K562 (cell line): ENCODE data around the gene NIPBL. TPM values are rescaled to one million over a fixed set of nuclear protein-coding genes. Genes with fewer than 3 reads are reported as not detected.
A peak's percentile ranks its signal among the peaks of the same experiment; 100 is the strongest.

Experiments used
- BCOR ChIP-seq: fragments of 450-650 bp; IDR thresholded peaks from 2 replicates; pipeline ENCODE4 v1.6.1; 2016
- BRD4 ChIP-seq: fragments of 200-600 bp; sonication (generic); IDR thresholded peaks from 2 replicates; pipeline ENCODE4 v1.6.1; 2017; ENCODE audit warnings: inconsistent platforms
- CBX8 ChIP-seq: fragments of 200-600 bp; sonication (generic); IDR thresholded peaks from 2 replicates; pipeline ENCODE4 v1.6.1; 2012; ENCODE audit warnings: borderline replicate concordance, mixed run types, low read depth, mild to moderate bottlenecking, moderate library complexity, mixed read lengths, low read length, control low read depth, inconsistent platforms; ENCODE audit not compliant: poor library complexity, severe bottlenecking; ENCODE audit errors: extremely low read depth
- CC2D1A ChIP-seq: fragments of 450-650 bp; IDR thresholded peaks from 2 replicates; pipeline ENCODE4 v1.6.1; 2017; ENCODE audit warnings: mild to moderate bottlenecking
- ELF1 ChIP-seq: fragments of 200-800 bp; sonication (Bioruptor generic); IDR thresholded peaks from 2 replicates; pipeline ENCODE4 v1.6.1; 2016; ENCODE audit warnings: missing genetic modification characterization, missing compliant biosample characterization
- ERF ChIP-seq: fragments of 450-650 bp; formaldehyde crosslinking; IDR thresholded peaks from 2 replicates; pipeline ENCODE4 v1.4.0; 2020; ENCODE audit warnings: mild to moderate bottlenecking, mixed read lengths
- ESRRB ChIP-seq: fragments of 250-450 bp; sonication (Bioruptor Pico); IDR thresholded peaks from 2 replicates; pipeline ENCODE4 v1.5.0; 2020; ENCODE audit warnings: mild to moderate bottlenecking, moderate library complexity, borderline replicate concordance
- FOXA1 ChIP-seq: fragments of 450-650 bp; IDR thresholded peaks from 2 replicates; pipeline ENCODE4 v1.6.1; 2016; ENCODE audit warnings: mild to moderate bottlenecking, borderline replicate concordance
- FOXK2 ChIP-seq, 2 experiments: fragments of 450-650 bp; IDR thresholded peaks in 1 of 2; conservative IDR thresholded peaks in 1 of 2; 2 replicates each; pipeline ENCODE4 v1.6.1; 2016; ENCODE audit warnings: low read depth in 2 of 2, mild to moderate bottlenecking in 1 of 2
- HLTF ChIP-seq: fragments of 450-650 bp; IDR thresholded peaks from 2 replicates; pipeline ENCODE4 v1.6.1; 2016
- MED1 ChIP-seq: sonication (generic); formaldehyde crosslinking; IDR thresholded peaks from 2 replicates; pipeline ENCODE4 v1.8.1; 2023; ENCODE audit warnings: missing genetic modification reagents, borderline replicate concordance
- MYBL2 ChIP-seq, 2 experiments: fragments of 450-650 bp in 1 of 2; sonication (generic) in 1 of 2; formaldehyde crosslinking in 1 of 2; IDR thresholded peaks; 2 replicates each; pipeline versions ENCODE4 v1.6.1 to v1.8.1; 2017 to 2022; ENCODE audit warnings: borderline replicate concordance in 1 of 2, inconsistent platforms in 1 of 2, low read depth in 1 of 2, mild to moderate bottlenecking in 1 of 2, missing genetic modification reagents in 1 of 2, moderate library complexity in 1 of 2
- NFE2L1 ChIP-seq: fragments of 450-650 bp; IDR thresholded peaks from 2 replicates; pipeline ENCODE4 v1.6.1; 2016; ENCODE audit warnings: missing genetic modification characterization, low read depth, mild to moderate bottlenecking, missing compliant biosample characterization, moderate library complexity, borderline replicate concordance
- NFXL1 ChIP-seq: fragments of 450-650 bp; formaldehyde crosslinking; IDR thresholded peaks from 2 replicates; pipeline ENCODE4 v1.4.0; 2021; ENCODE audit warnings: mild to moderate bottlenecking
- PHF20 ChIP-seq: fragments of 450-650 bp; IDR thresholded peaks from 2 replicates; pipeline ENCODE4 v1.6.1; 2018; ENCODE audit not compliant: partially characterized antibody
- POU5F1 ChIP-seq: fragments of 150-350 bp; IDR thresholded peaks from 2 replicates; pipeline ENCODE4 v1.6.1; 2014; ENCODE audit warnings: borderline replicate concordance, low read length, low read depth, mild to moderate bottlenecking; ENCODE audit not compliant: partially characterized antibody
- SMAD3 ChIP-seq: fragments of 450-650 bp; formaldehyde crosslinking; conservative IDR thresholded peaks from 2 replicates; pipeline ENCODE4 v1.4.0; 2020; ENCODE audit warnings: mild to moderate bottlenecking
- TAL1 ChIP-seq: fragments of 450-650 bp; IDR thresholded peaks from 2 replicates; pipeline ENCODE4 v1.6.1; 2016; ENCODE audit warnings: mild to moderate bottlenecking
- TCF7 ChIP-seq: sonication (generic); IDR thresholded peaks from 2 replicates; pipeline ENCODE4 v1.6.1; 2016; ENCODE audit warnings: antibody characterized with exemption, borderline replicate concordance
- TEAD1 ChIP-seq, 2 experiments: fragments of 450-650 bp in 1 of 2; sonication (generic) in 1 of 2; formaldehyde crosslinking; IDR thresholded peaks; 2 replicates each; pipeline versions ENCODE4 v1.4.0 to v1.8.0; 2020 to 2022; ENCODE audit warnings: mild to moderate bottlenecking in 2 of 2, missing genetic modification reagents in 1 of 2
- ZNF121 ChIP-seq: sonication (generic); formaldehyde crosslinking; conservative IDR thresholded peaks from 2 replicates; pipeline ENCODE4 v1.8.0; 2022; ENCODE audit warnings: missing genetic modification reagents
- ZNF699 ChIP-seq: fragments of 250-450 bp; sonication (Bioruptor Pico); IDR thresholded peaks from 2 replicates; pipeline ENCODE4 v1.8.0; 2021; ENCODE audit warnings: mild to moderate bottlenecking, moderate library complexity; ENCODE audit not compliant: insufficient replicate concordance
- polyA plus RNA-seq, 8 experiments: library from polyadenylated mRNA; depleted of rRNA in 4 of 8; stranded (reverse) in 5 of 8; unstranded in 3 of 8; fragments of >200 nt; fragmentation: Nextera tagmentation in 2 of 8; fragmentation: Illumina TruSeq in 1 of 8; extraction: Ambion mirVana in 2 of 8; extraction: Trizol in 1 of 8; gene quantifications; 2 replicates each; pipeline versions ENCODE4 v1.2.1 to v1.2.3, GENCODE V29; 2011 to 2014; ENCODE audit warnings: inconsistent platforms in 1 of 8, missing spikeins in 1 of 8
- total RNA-seq, 7 experiments: library from RNA; depleted of rRNA in 6 of 7; stranded (reverse); fragments of >200 nt in 6 of 7; fragmentation: Illumina TruSeq in 2 of 7; extraction: Trizol in 2 of 7; gene quantifications; 2 replicates each; pipeline versions ENCODE4 v1.2.1 to v1.2.3, GENCODE V29; 2011 to 2021; ENCODE audit warnings: low replicate concordance in 1 of 7
- TF ChIP-seq, protein P1 (sequence below): fragments of 450-650 bp; IDR thresholded peaks from 2 replicates; pipeline ENCODE4 v1.6.1; 2016
- TF ChIP-seq, protein P2 (sequence below), 3 experiments: fragments of 200-800 bp in 1 of 3; sonication (Bioruptor generic) in 1 of 3; sonication (generic) in 1 of 3; formaldehyde crosslinking in 1 of 3; IDR thresholded peaks; 2 replicates each; pipeline versions ENCODE4 v1.6.1 to v1.8.0; 2016 to 2022; ENCODE audit warnings: mild to moderate bottlenecking in 2 of 3, missing compliant biosample characterization in 2 of 3, missing genetic modification characterization in 2 of 3, missing genetic modification reagents in 1 of 3

NIPBL gene
- total and polyA plus RNA-seq, 9 of the 15 experiments (the other 6 are each of a cell fraction or from before 2014, with no cell fraction given): 12.9 to 56.7 (median 38.9) TPM

GRCh38 chr5:36870399-36871040 is 6.0 kb upstream of the NIPBL start (continued):
- TF ChIP-seq TCF7: no peak
- TF ChIP-seq PHF20: no peak
- TF ChIP-seq, protein P1, sequence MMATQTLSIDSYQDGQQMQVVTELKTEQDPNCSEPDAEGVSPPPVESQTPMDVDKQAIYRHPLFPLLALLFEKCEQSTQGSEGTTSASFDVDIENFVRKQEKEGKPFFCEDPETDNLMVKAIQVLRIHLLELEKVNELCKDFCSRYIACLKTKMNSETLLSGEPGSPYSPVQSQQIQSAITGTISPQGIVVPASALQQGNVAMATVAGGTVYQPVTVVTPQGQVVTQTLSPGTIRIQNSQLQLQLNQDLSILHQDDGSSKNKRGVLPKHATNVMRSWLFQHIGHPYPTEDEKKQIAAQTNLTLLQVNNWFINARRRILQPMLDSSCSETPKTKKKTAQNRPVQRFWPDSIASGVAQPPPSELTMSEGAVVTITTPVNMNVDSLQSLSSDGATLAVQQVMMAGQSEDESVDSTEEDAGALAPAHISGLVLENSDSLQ: peak; percentile 59; the same call in 1 of the 2 replicates
- no peak for TF ChIP-seq ZNF699 (CRISPR knock-in tag)
- TF ChIP-seq NFE2L1 (tag): no peak
- peak; percentile 65; the same call in 1 of the 2 replicates for TF ChIP-seq MYBL2 (IDR thresholded peaks at IDR 0.05; ENCODE audit: low read depth)
- no peak for TF ChIP-seq MYBL2 (CRISPR knock-in tag; IDR thresholded peaks at IDR 0.05; ENCODE audit: borderline replicate concordance)
- TF ChIP-seq HLTF: no peak
- TF ChIP-seq SMAD3 (CRISPR knock-in tag): no peak
- TF ChIP-seq ERF (CRISPR knock-in tag): no peak
- peak; percentile 71 for TF ChIP-seq ELF1
- TF ChIP-seq BCOR: no peak
- no peak; the same call in 1 of the 2 replicates for TF ChIP-seq TAL1
- TF ChIP-seq CC2D1A: peak; percentile 73
- TF ChIP-seq FOXK2 (conservative IDR thresholded peaks at IDR 0.05 in 1 of 2, IDR thresholded peaks at IDR 0.05 in 1 of 2; ENCODE audit: low read depth in 2 of 2): peak in 1 of 2 experiments; percentile 26; a peak in 1 of 4 replicates
- TF ChIP-seq, protein P2, sequence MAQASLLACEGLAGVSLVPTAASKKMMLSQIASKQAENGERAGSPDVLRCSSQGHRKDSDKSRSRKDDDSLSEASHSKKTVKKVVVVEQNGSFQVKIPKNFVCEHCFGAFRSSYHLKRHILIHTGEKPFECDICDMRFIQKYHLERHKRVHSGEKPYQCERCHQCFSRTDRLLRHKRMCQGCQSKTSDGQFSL (CRISPR knock-in tag; IDR thresholded peaks at IDR 0.05): no peak
- TF ChIP-seq, protein P2 (tag; IDR thresholded peaks at IDR 0.05): no peak
- no peak for TF ChIP-seq NFXL1 (CRISPR knock-in tag)
- no peak for TF ChIP-seq CBX8
- TF ChIP-seq FOXA1: no peak
- TF ChIP-seq BRD4: no peak
- TF ChIP-seq POU5F1: no peak
- TF ChIP-seq ZNF121: no peak
- no peak for TF ChIP-seq MED1
- TF ChIP-seq TEAD1 (CRISPR knock-in tag; IDR thresholded peaks at IDR 0.05): peak in 1 of 2 experiments; percentile 59; a peak in 1 of 4 replicates
- no peak for TF ChIP-seq ESRRB (CRISPR knock-in tag)
